GM19240 (cell line): Measurements from ENCODE around the gene NNMT.

Experiments
- DNase-seq: peaks from one replicate; pipeline ENCODE4 v3.0.0; 2011; ENCODE audit warnings: low spot score; ENCODE audit not compliant: insufficient read length

NNMT gene

GRCh38 chr11:114284021-114284420, 12.2 kb upstream of the NNMT start:
- DNase-seq, result no peak

GRCh38 chr11:114284914-114285313, 11.3 kb upstream of the NNMT start:
- DNase-seq, result no peak

GRCh38 chr11:114285599-114285998, 10.6 kb upstream of the NNMT start:
- no peak for DNase-seq

GRCh38 chr11:114286229-114286628, 10.0 kb upstream of the NNMT start:
- no peak for DNase-seq

- no peak for DNase-seq
These were observed 9.0 kb upstream of the NNMT start for GRCh38 chr11:114287154-114287553.

- no peak for DNase-seq
These were observed 8.1 kb upstream of the NNMT start for GRCh38 chr11:114288136-114288535.

- no peak for DNase-seq
These were observed 6.4 kb upstream of the NNMT start for GRCh38 chr11:114289779-114290178.

GRCh38 chr11:114290503-114291235, 5.5 kb upstream of the NNMT start:
- DNase-seq, result no peak

GRCh38 chr11:114291381-114291780, 4.8 kb upstream of the NNMT start:
- DNase-seq, result no peak

GRCh38 chr11:114291842-114292680, 4.1 kb upstream of the NNMT start:
- no peak for DNase-seq

GRCh38 chr11:114293201-114293711, 2.9 kb upstream of the NNMT start:
- DNase-seq, result no peak

- DNase-seq, result no peak
These were observed 590 bp downstream of the NNMT start for GRCh38 chr11:114296605-114297372.

GRCh38 chr11:114297806-114298709, 1.9 kb downstream of the NNMT start:
- DNase-seq, result no peak

- no peak for DNase-seq
These were observed 2.5 kb downstream of the NNMT start for GRCh38 chr11:114298710-114299109.

- DNase-seq, result no peak
These were observed 4.9 kb downstream of the NNMT start for GRCh38 chr11:114301088-114301487.

GRCh38 chr11:114301927-114302326, 5.7 kb downstream of the NNMT start:
- no peak for DNase-seq

GRCh38 chr11:114302663-114303062, 6.5 kb downstream of the NNMT start:
- DNase-seq, result no peak

- DNase-seq, result no peak
These were observed 7.9 kb downstream of the NNMT start for GRCh38 chr11:114304065-114304464.

- no peak for DNase-seq
These were observed 8.8 kb downstream of the NNMT start for GRCh38 chr11:114304969-114305368.

- no peak for DNase-seq
These were observed 11.5 kb downstream of the NNMT start for GRCh38 chr11:114307524-114308203.
